B cell (primary cell): ENCODE measurements around the gene PALLD. TPM values are rescaled to one million over a fixed set of nuclear protein-coding genes. Genes with fewer than 3 reads are reported as not detected.

ENCODE experiments used
- ATAC-seq: fragments of 200-7000 bp; cut with Tn5 transposase; one replicate; pipeline ENCODE4 v1.10.0; 2021; ENCODE audit warnings: low read depth, mild to moderate bottlenecking, moderate number of reproducible peaks, moderate library complexity
- CTCF ChIA-PET: fragments of 350-600 bp; sonication (Branson Sonifier 250); formaldehyde crosslinking; loops from one replicate; lab custom pipeline; 2021; ENCODE audit warnings: antibody characterized with exemption, inconsistent platforms; lab: Charles Lee
- POLR2A ChIA-PET: fragments of 350-600 bp; sonication (Branson Sonifier 250); formaldehyde crosslinking; loops from one replicate; lab custom pipeline; 2021; ENCODE audit warnings: antibody characterized with exemption; lab: Charles Lee
- DNase-seq: peaks from one replicate; pipeline ENCODE4 v3.0.0; 2013
- H2AFZ ChIP-seq: 2 replicates; pipeline ENCODE4 v1.6.1; 2012; ENCODE audit warnings: mild to moderate bottlenecking, low read depth, low read length; ENCODE audit not compliant: insufficient read depth, poor library complexity, severe bottlenecking
- H3K27ac ChIP-seq, 2 donors: 1 replicate in 1 of 2; 2 replicates in 1 of 2; pipeline ENCODE4 v1.5.1; 2012 to 2013; ENCODE audit warnings: low read length in 2 of 2, mild to moderate bottlenecking in 2 of 2, moderate library complexity in 1 of 2
- H3K27me3 ChIP-seq, 4 experiments: fragments of 200-600 bp in 1 of 4; sonication (generic) in 1 of 4; replicated peaks in 1 of 4; 1 replicate in 2 of 4; 2 replicates in 2 of 4; pipeline versions ENCODE4 v1.6.1 to v1.7.0; 2013 to 2016; ENCODE audit warnings: low read length in 3 of 4, mild to moderate bottlenecking in 2 of 4, mixed read lengths in 1 of 4, moderate library complexity in 1 of 4; ENCODE audit not compliant: insufficient read depth in 4 of 4, control insufficient read depth in 3 of 4; ENCODE audit errors: control extremely low read depth in 1 of 4
- H3K36me3 ChIP-seq, 2 experiments: replicated peaks in 1 of 2; 1 replicate in 1 of 2; 2 replicates in 1 of 2; pipeline versions ENCODE4 v1.6.1 to v1.7.1; 2013; ENCODE audit warnings: low read length in 1 of 2; ENCODE audit not compliant: insufficient read depth in 2 of 2, control insufficient read depth in 1 of 2; ENCODE audit errors: control extremely low read depth in 1 of 2, extremely low read depth in 1 of 2
- H3K4me1 ChIP-seq, 2 donors: fragments of 200-600 bp in 1 of 2; sonication (generic) in 1 of 2; 1 replicate in 1 of 2; 2 replicates in 1 of 2; pipeline versions ENCODE4 v1.5.1 to v1.6.1; 2013 to 2017; ENCODE audit warnings: low read length in 2 of 2; ENCODE audit not compliant: control insufficient read depth in 2 of 2, insufficient read depth in 2 of 2
- H3K4me2 ChIP-seq: replicated peaks from 2 replicates; pipeline ENCODE3; 2012; ENCODE audit warnings: mild to moderate bottlenecking, low read depth, low read length; ENCODE audit not compliant: poor library complexity, severe bottlenecking
- H3K4me3 ChIP-seq, 5 experiments: fragments of 200-600 bp in 1 of 5; sonication (generic) in 1 of 5; 1 replicate in 3 of 5; 2 replicates in 2 of 5; pipeline versions ENCODE4 v1.5.1 to v1.7.0; 2011 to 2016; ENCODE audit warnings: low read length in 4 of 5, mild to moderate bottlenecking in 4 of 5, low read depth in 2 of 5, control low read depth in 1 of 5, moderate library complexity in 1 of 5; ENCODE audit not compliant: insufficient read depth in 1 of 5; ENCODE audit errors: control extremely low read depth in 1 of 5, extremely low read depth in 1 of 5
- H3K79me2 ChIP-seq: fragments of 200-600 bp; sonication (generic); one replicate; pipeline ENCODE4 v1.6.0; 2016; ENCODE audit warnings: low read length; ENCODE audit not compliant: control insufficient read depth, insufficient read depth
- H3K9ac ChIP-seq: fragments of 200-600 bp; sonication (generic); 2 replicates; pipeline ENCODE4 v1.6.1; 2017; ENCODE audit warnings: mild to moderate bottlenecking, low read length, moderate library complexity
- H3K9me3 ChIP-seq, 3 donors: one replicate each; pipeline versions ENCODE4 v1.6.1 to v1.7.1; 2013; ENCODE audit warnings: low read length in 2 of 3; ENCODE audit not compliant: control insufficient read depth in 2 of 3, insufficient read depth in 1 of 3; ENCODE audit errors: control extremely low read depth in 1 of 3
- H4K20me1 ChIP-seq: 2 replicates; pipeline ENCODE4 v1.6.0; 2012; ENCODE audit warnings: mild to moderate bottlenecking, low read length; ENCODE audit not compliant: insufficient read depth, control insufficient read depth, poor library complexity, severe bottlenecking
- H3K27ac Mint-ChIP-seq: one replicate; pipeline ENCODE4 v1.8.0; 2021; ENCODE audit warnings: mixed read lengths
- H3K27me3 Mint-ChIP-seq: one replicate; pipeline ENCODE4 v1.8.0; 2021; ENCODE audit warnings: mixed read lengths
- H3K4me1 Mint-ChIP-seq: one replicate; pipeline ENCODE4 v1.8.0; 2021; ENCODE audit warnings: mixed read lengths
- H3K4me3 Mint-ChIP-seq: one replicate; pipeline ENCODE4 v1.8.0; 2021; ENCODE audit warnings: mixed read lengths
- H3K9me3 Mint-ChIP-seq: one replicate; pipeline ENCODE4 v1.8.0; 2022; ENCODE audit warnings: mixed read lengths; ENCODE audit not compliant: insufficient read depth
- EZH2 ChIP-seq: IDR thresholded peaks from 2 replicates; pipeline ENCODE4 v1.6.1; 2012; ENCODE audit warnings: borderline replicate concordance, low read depth, mild to moderate bottlenecking, moderate library complexity, low read length; ENCODE audit not compliant: insufficient read depth, poor library complexity, severe bottlenecking
- whole genome bisulfite sequencing: methylation state at CpG from one replicate; pipeline ENCODE4 v1.1.5; 2013; ENCODE audit warnings: missing lambda C conversion rate; ENCODE audit not compliant: insufficient coverage; 5-methylcytosine and 5-hydroxymethylcytosine counted together
- intact Hi-C: fragments of 100-400 bp; cut with micrococcal nuclease; formaldehyde crosslinking; loops from one replicate; pipeline ENCODE4 v1.10.0; 2022
- polyA plus RNA-seq: library from polyadenylated mRNA; depleted of rRNA; stranded (reverse); fragments of >200 nt; gene quantifications from 2 replicates; pipeline ENCODE4 v1.2.3, GENCODE V29; 2012
- total RNA-seq, 2 donors: library from RNA; stranded (reverse); fragments of 120-200 nt in 1 of 2; gene quantifications; 1 replicate in 1 of 2; 2 replicates in 1 of 2; pipeline versions ENCODE4 v1.2.3 to v1.2.4, GENCODE V29; 2013 to 2022
- TF ChIP-seq, protein P1 (sequence below): fragments of 200-600 bp; IDR thresholded peaks from one replicate; pipeline ENCODE4 v1.8.0; 2022; ENCODE audit warnings: antibody characterized with exemption, mild to moderate bottlenecking

Gene PALLD
- total and polyA plus RNA-seq, 2 donors (not counting 1 experiment from before 2014, with no cell fraction given): 0.63 to 0.71 TPM

DNA sequence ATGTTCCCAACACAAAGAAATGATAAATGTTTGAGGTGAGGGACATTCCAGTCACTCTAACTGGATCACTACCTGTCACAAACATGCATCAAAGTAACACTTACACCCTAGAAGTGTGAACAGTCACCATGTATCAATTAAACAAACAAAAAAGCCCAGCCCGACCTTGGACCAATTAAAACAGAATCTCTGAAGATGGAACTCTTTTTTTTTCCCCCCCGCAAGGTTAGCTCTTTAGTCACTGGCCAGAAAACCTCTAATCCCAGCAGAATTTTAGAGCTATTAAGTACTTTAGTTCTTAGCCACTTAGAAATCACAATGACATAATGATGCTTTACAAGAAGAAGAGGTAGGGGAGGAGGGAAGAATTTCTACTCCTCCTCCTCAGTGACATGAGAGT lies 154.5 kb downstream of the PALLD start:
- POLR2A ChIA-PET: no interaction called here
- intact Hi-C loops: no loop called here
- WGBS: no CpG with 5 or more reads among the region's 2 CpGs

DNA sequence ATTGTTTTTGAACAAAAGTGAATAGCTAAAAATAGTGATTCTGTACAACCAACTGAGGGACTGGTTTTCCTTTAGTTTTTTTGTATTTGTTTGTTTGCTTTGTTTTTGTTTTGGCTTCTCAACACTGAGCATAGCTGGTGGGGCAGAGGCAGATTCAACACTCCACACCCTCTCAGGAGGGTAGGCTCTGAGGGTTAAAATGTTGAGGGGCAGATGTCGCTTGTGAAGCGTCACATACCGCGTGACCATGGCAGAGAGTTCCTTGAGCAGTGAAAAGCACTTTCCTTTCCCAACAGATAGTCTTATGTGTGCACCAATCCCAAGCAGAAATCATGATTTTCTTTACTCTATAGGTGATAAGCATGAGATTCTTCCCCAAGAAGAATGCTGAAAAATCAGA lies 155.0 kb downstream of the PALLD start:
- Histone ChIP-seq H3K27me3 (no peaks in the 10 kb centered on the region), H3K27ac (no peak overlapping the region), H2AFZ (no peak overlapping the region), H3K4me1 (no peaks in the 10 kb centered on the region), H3K4me2 (no peak overlapping the region), H3K4me3 (no peak overlapping the region), H3K9ac (no peak overlapping the region), H4K20me1 (no peaks in the 10 kb centered on the region), H3K79me2 (no peaks in the 10 kb centered on the region), H3K36me3 (no peaks in the 10 kb centered on the region), H3K9me3 (no peaks in the 10 kb centered on the region)
- DNase-seq: no peak
- ChIA-PET CTCF (no interaction called here), POLR2A (no interaction called here)
- ATAC-seq: no peak
- Mint-ChIP-seq H3K9me3 (no peaks in the 10 kb centered on the region), H3K4me1 (no peaks in the 10 kb centered on the region), H3K27me3 (peaks cover 4% of the 10 kb centered on the region), H3K4me3 (no peak overlapping the region), H3K27ac (no peak overlapping the region)
- WGBS: no CpG with 5 or more reads among the region's 4 CpGs
- intact Hi-C loops: no loop called here
- TF ChIP-seq, protein P1, sequence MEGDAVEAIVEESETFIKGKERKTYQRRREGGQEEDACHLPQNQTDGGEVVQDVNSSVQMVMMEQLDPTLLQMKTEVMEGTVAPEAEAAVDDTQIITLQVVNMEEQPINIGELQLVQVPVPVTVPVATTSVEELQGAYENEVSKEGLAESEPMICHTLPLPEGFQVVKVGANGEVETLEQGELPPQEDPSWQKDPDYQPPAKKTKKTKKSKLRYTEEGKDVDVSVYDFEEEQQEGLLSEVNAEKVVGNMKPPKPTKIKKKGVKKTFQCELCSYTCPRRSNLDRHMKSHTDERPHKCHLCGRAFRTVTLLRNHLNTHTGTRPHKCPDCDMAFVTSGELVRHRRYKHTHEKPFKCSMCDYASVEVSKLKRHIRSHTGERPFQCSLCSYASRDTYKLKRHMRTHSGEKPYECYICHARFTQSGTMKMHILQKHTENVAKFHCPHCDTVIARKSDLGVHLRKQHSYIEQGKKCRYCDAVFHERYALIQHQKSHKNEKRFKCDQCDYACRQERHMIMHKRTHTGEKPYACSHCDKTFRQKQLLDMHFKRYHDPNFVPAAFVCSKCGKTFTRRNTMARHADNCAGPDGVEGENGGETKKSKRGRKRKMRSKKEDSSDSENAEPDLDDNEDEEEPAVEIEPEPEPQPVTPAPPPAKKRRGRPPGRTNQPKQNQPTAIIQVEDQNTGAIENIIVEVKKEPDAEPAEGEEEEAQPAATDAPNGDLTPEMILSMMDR: no peak
- TF ChIP-seq EZH2: no peak

More for the DNA sequence above, 154.5 kb downstream of the PALLD start:
- peaks cover 4% of the 10 kb centered on the region for H3K27me3 Mint-ChIP-seq
- Histone ChIP-seq H3K4me3 (no peak overlapping the region), H3K27me3 (no peaks in the 10 kb centered on the region), H3K36me3 (no peaks in the 10 kb centered on the region), H3K27ac (no peak overlapping the region), H4K20me1 (no peaks in the 10 kb centered on the region), H2AFZ (no peak overlapping the region), H3K9me3 (no peaks in the 10 kb centered on the region), H3K9ac (no peak overlapping the region), H3K79me2 (no peaks in the 10 kb centered on the region), H3K4me2 (no peak overlapping the region), H3K4me1 (no peaks in the 10 kb centered on the region)
- TF ChIP-seq EZH2: no peak
- TF ChIP-seq, protein P1: no peak
- no peak overlapping the region for H3K27ac Mint-ChIP-seq
- no peaks in the 10 kb centered on the region for H3K9me3 Mint-ChIP-seq
- DNase-seq (no peak), ATAC-seq (no peak)
- no peaks in the 10 kb centered on the region for H3K4me1 Mint-ChIP-seq
- CTCF ChIA-PET: no interaction called here
- no peak overlapping the region for H3K4me3 Mint-ChIP-seq
